GM19452 (cell line): ENCODE data around the gene ID2.

Source experiments
- ATAC-seq: cut with Tn5 transposase; IDR thresholded peaks from one replicate; pipeline ENCODE4 v1.9.1; 2021; ENCODE audit not compliant: unreplicated experiment

Gene ID2

GRCh38 chr2:8682719-8683667 lies 1.1 kb downstream of the ID2 start:
- ATAC-seq: no peak

- no peak for ATAC-seq
Observed at GRCh38 chr2:8684540-8684877, 2.7 kb downstream of the ID2 start.

- ATAC-seq: peak; percentile 3
Observed at GRCh38 chr2:8684878-8685696, 3.2 kb downstream of the ID2 start.

- peak; percentile 34 for ATAC-seq
Observed at GRCh38 chr2:8685697-8686358, 4.0 kb downstream of the ID2 start.

GRCh38 chr2:8691859-8692437 lies 10.1 kb downstream of the ID2 start:
- no peak for ATAC-seq

- ATAC-seq: no peak
Observed at GRCh38 chr2:8692783-8693156, 10.9 kb downstream of the ID2 start.

GRCh38 chr2:8693157-8693821 lies 11.4 kb downstream of the ID2 start:
- no peak for ATAC-seq

- ATAC-seq: no peak
Observed at GRCh38 chr2:8694737-8695136, 12.9 kb downstream of the ID2 start.

- ATAC-seq: no peak
Observed at GRCh38 chr2:8697190-8697589, 15.3 kb downstream of the ID2 start.

- no peak for ATAC-seq
Observed at GRCh38 chr2:8699839-8700238, 18.0 kb downstream of the ID2 start.

GRCh38 chr2:8701681-8702379 lies 20.0 kb downstream of the ID2 start:
- ATAC-seq: no peak

GRCh38 chr2:8704906-8705305 lies 23.1 kb downstream of the ID2 start:
- ATAC-seq: no peak

GRCh38 chr2:8709611-8710010 lies 27.8 kb downstream of the ID2 start:
- no peak for ATAC-seq

GRCh38 chr2:8710951-8711350 lies 29.1 kb downstream of the ID2 start:
- no peak for ATAC-seq

GRCh38 chr2:8714283-8714682 lies 32.4 kb downstream of the ID2 start:
- ATAC-seq: no peak

- ATAC-seq: no peak
Observed at GRCh38 chr2:8714971-8715370, 33.1 kb downstream of the ID2 start.

GRCh38 chr2:8719528-8719927 lies 37.7 kb downstream of the ID2 start:
- ATAC-seq: no peak

- no peak for ATAC-seq
Observed at GRCh38 chr2:8720741-8721140, 38.9 kb downstream of the ID2 start.

- no peak for ATAC-seq
Observed at GRCh38 chr2:8721410-8721809, 39.6 kb downstream of the ID2 start.

- ATAC-seq: no peak
Observed at GRCh38 chr2:8722986-8723385, 41.1 kb downstream of the ID2 start.
